Measurements from ENCODE around the gene AK5.
A peak's percentile ranks its signal among the peaks of the same experiment; 100 is the strongest.
"Not testable (repeated sequence)": the region's sequence is repeated elsewhere in the genome, so short reads cannot be mapped to it uniquely, and the experiment has no call there.

AK5 gene

GRCh38 chr1:77283701-77284425 lies 2.0 kb downstream of the AK5 start:
- H3K4me3 ChIP-seq (ENCODE audit: low read length): no peak overlapping the region
- DNase-seq (ENCODE audit: low read depth, low spot score): no peak

- no peak for DNase-seq (ENCODE audit: low read depth, low spot score)
Measured at GRCh38 chr1:77287535-77287934, 5.7 kb downstream of the AK5 start.

DNA sequence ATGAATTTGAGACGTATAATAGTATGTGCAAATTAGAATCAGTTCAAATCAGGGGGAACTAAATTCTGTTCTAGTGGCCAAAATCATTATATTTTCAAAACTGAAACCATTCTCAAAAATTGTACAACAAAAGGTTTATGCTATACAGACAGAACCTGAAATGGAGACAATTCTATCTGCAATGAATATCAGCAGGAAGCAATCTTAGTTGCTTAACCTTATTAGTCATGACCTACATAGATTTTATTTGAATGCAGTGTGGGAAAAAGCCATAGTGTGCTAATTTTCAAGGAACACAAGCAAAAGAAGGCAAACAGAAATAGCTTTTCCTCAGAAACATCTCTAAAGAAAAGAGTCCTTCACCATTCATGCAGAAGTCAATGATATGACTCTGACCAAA lies 6.5 kb downstream of the AK5 start:
- no peak for DNase-seq (ENCODE audit: low read depth, low spot score)
- no peak overlapping the region for H3K4me3 ChIP-seq (ENCODE audit: low read length)

More at GRCh38 chr1:77287535-77287934, 5.7 kb downstream of the AK5 start:
- H3K4me3 ChIP-seq (ENCODE audit: low read length): no peak overlapping the region

DNA sequence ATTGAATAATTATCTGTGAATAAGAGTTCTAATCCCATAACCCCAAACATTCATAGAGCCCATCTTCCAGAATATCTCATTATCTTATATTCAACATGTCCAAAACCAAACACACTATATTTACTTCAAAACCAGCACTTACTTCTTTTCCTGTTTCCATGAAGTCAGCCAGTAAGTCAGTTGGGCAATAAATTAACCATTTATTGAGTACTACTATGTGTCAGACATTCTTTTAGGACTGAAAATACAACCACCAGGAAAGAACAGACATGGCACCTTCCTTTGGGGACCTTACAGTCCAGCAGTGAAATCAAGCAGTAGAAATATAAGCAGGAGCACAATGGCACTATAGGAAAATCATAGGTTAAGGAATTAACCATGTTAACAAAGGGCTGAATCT lies 8.8 kb downstream of the AK5 start:
- DNase-seq (ENCODE audit: low read depth, low spot score): no peak
- no peak overlapping the region for H3K4me3 ChIP-seq (ENCODE audit: low read length)

GRCh38 chr1:77292551-77292950 lies 10.7 kb downstream of the AK5 start:
- no peak overlapping the region for H3K4me3 ChIP-seq (ENCODE audit: low read length)
- DNase-seq (ENCODE audit: low read depth, low spot score): no peak

DNA sequence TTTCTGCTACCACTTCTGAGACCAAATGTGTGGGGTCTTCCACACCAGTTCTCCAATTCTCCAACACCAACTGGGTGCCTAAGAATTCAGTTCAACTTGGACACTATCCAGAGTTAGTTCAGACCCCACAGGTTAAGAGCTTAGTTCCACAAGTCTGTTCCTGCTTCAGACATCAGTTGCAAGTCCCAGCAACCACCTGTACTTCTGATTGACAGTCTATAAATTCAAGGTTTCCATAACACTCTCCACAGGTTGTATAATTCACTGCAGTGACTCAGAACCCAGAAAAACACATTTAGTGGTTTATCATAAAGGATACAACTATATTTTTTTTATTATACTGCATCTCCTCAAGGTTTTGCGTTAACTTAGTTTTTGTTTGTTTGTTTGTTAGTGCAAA lies 18.7 kb downstream of the AK5 start:
- H3K4me3 ChIP-seq (ENCODE audit: low read length): no peak overlapping the region
- DNase-seq (ENCODE audit: low read depth, low spot score): no peak

DNA sequence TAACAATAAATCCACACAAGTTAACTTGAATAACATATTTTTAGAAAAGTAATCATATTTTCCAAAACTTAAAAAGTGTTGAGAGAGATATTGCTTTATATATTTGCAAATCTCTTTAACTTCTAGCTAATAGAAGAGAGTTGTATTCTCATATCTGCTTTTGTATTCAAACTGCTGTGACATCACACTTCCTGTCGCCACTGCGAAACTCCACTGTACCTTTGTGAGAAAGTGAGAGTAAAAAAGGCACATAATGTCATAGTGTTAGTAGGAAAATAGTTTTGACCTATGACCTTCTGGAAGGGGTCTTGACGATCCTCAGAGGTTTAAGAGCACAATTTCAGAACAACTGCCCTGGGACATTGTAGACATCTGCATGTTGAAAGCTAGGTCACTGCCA lies 21.6 kb downstream of the AK5 start:
- DNase-seq (ENCODE audit: low read depth, low spot score): no peak
- H3K4me3 ChIP-seq (ENCODE audit: low read length): no peak overlapping the region

DNA sequence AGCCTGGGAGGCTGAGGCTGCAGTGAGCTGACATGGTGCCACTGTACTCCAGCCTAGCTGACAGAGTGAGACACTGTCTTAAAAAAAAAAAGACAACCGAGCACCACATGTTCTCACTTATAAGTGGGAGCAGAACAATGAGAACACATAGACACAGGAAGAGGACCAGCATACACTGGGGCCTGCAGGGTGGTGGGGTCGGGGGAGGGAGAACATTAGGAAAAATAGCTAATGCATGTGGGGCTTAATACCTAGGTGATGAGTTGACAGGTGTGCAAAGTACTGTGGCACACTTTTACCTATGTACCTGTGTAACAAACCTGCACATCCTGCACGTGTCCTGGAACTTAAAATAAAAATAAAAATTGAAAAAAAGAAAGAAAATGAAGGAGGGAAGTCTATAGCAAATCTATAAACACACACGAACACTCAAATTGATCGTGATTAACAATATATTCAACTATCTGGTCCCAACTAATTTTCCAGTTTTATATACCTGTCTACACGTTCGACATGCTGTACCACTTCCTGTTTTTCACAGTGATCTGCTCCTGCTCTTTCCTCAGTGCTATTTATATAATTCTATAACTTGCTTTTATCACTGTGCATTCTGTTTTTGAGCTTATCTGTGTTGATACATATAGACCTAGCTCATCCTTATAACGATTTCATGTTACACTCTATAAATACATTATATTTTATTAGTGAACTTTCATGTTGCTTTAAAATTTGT lies 27.2 kb downstream of the AK5 start:
- DNase-seq (ENCODE audit: low read depth, low spot score): no peak
- H3K4me3 ChIP-seq (ENCODE audit: low read length): no peak overlapping the region

DNA sequence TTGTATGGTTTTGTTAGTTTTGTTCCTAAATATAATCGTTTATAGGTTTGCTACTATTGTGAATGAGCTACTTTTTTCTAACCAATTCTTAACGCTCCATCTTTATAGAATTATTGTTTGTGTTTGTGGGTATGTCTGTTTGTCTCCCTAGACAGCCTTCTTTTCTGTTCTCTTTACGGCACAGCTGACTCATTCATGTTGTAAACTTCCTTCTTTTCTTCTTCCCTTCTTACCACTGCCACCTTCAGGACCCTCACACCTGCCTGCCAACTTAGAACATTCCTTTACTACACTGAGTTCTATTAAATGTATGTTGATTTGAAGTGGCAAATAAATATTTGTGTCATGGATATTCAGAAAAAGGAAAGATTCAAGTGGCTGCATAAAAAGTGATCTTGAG lies 29.1 kb downstream of the AK5 start:
- no peak overlapping the region for H3K4me3 ChIP-seq (ENCODE audit: low read length)
- DNase-seq (ENCODE audit: low read depth, low spot score): no peak

- not testable (repeated sequence) for H3K4me3 ChIP-seq (ENCODE audit: low read length); DNase-seq (ENCODE audit: low read depth, low spot score)
Measured at GRCh38 chr1:77312364-77312763, 30.5 kb downstream of the AK5 start.

GRCh38 chr1:77313491-77313890 lies 31.7 kb downstream of the AK5 start:
- peak; percentile 35 for DNase-seq (ENCODE audit: low read depth, low spot score)
- no peak overlapping the region for H3K4me3 ChIP-seq (ENCODE audit: low read length)

- no peak for DNase-seq (ENCODE audit: low read depth, low spot score)
- no peak overlapping the region for H3K4me3 ChIP-seq (ENCODE audit: low read length)
Measured at GRCh38 chr1:77316006-77316405, 34.2 kb downstream of the AK5 start.

- DNase-seq (ENCODE audit: low read depth, low spot score): no peak
- H3K4me3 ChIP-seq (ENCODE audit: low read length): no peak overlapping the region
Measured at GRCh38 chr1:77316966-77317365, 35.1 kb downstream of the AK5 start.

GRCh38 chr1:77319036-77319705 lies 37.4 kb downstream of the AK5 start:
- no peak for DNase-seq (ENCODE audit: low read depth, low spot score)
- H3K4me3 ChIP-seq (ENCODE audit: low read length): no peak overlapping the region

- H3K4me3 ChIP-seq (ENCODE audit: low read length): no peak overlapping the region
- no peak for DNase-seq (ENCODE audit: low read depth, low spot score)
Measured at GRCh38 chr1:77322061-77322900, 40.5 kb downstream of the AK5 start.

DNA sequence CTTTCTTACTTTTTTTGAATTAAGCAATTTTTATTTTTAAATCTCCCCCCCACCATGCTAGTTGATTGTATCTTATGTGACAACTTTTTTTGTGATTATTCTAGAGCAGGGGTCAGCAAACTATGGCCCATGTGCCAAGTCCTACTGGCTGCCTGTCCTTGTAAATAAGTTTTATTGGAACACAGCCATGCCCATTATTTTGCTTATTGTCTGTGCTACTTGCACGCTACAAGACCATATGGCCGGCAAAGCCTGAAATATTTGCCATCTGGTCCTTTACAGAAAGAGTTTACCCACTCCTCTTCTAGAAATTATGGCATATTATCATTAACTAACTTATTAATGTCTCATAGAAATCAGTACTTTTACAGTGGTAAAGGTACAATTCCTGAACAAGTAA lies 51.7 kb downstream of the AK5 start:
- no peak for DNase-seq (ENCODE audit: low read depth, low spot score)
- H3K4me3 ChIP-seq (ENCODE audit: low read length): no peak overlapping the region

DNA sequence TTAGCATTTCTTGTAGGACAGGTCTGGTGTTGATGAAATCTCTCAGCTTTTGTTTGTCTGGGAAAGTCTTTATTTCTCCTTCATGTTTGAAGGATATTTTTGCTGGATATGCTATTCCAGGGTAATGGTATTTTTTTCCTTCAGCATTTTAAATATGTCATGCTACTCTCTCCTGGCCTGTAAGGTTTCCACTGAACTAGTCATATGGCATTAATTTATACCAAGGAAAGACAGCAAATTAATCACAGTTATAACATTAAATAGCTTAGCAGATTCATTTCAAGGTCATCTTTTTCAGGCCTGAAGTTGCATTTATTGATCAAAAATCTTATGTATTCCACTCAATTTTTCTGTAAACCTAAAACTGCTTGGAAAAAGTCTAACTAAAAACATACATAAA lies 54.9 kb downstream of the AK5 start:
- no peak for DNase-seq (ENCODE audit: low read depth, low spot score)
- H3K4me3 ChIP-seq (ENCODE audit: low read length): no peak overlapping the region

GRCh38 chr1:77339326-77339725 lies 57.5 kb downstream of the AK5 start:
- no peak overlapping the region for H3K4me3 ChIP-seq (ENCODE audit: low read length)
- no peak for DNase-seq (ENCODE audit: low read depth, low spot score)

DNA sequence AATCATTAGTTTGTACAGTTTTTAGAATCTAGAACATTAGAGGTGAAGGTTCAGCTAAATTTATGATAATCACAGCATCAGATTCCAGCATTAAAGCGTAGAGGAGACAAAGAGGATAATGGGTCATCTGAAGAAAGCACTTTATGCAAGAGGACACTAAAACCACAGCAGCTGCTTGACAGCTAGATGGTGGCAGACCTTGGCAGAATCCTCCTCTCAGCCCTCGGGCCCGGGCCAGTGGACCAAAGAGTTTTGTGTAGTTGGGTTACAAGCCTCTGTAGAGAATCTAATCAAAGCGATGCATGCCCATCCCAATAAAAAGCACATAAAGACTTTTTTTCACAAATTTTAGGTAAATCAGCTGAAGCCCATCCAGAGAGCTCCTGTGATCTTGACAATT lies 59.4 kb downstream of the AK5 start:
- DNase-seq (ENCODE audit: low read depth, low spot score): no peak

DNA sequence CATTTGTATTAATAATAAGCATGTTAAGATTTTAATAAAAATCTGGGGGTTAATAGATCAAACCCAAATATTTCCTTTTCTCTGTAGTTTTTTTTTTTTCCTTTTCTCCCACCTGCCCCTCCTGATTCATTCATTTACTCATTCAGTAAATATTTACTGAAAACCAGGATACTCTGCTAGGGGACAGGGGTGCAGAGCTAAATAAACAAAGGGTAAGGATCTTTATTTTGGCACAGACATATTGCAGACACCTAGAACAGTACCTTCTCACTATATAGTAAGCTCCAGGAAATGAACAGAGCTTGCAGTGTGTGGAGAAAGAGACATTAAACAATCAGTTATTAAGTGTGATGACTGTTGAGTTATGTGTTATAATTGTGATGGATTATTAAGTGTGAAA lies 60.9 kb downstream of the AK5 start:
- H3K4me3 ChIP-seq (ENCODE audit: low read length): no peak overlapping the region
- DNase-seq (ENCODE audit: low read depth, low spot score): no peak

More for the DNA sequence above, 59.4 kb downstream of the AK5 start:
- no peak overlapping the region for H3K4me3 ChIP-seq (ENCODE audit: low read length)

Measured in Jurkat, Clone E6-1 (cell line).